H1 (cell line): Measurements from ENCODE around the gene KCNMA1. TPM values are rescaled to one million over a fixed set of nuclear protein-coding genes. Genes with fewer than 3 reads are reported as not detected.

ENCODE experiments used
- CTCF ChIA-PET: fragments of 300-600 bp; sonication (Branson Sonifier 250); formaldehyde crosslinking; loops from one replicate; lab custom pipeline; 2021; ENCODE audit not compliant: partially characterized antibody; lab: Charles Lee
- POLR2A ChIA-PET: fragments of 300-600 bp; sonication (Branson Sonifier 250); formaldehyde crosslinking; loops from one replicate; lab custom pipeline; 2021; ENCODE audit warnings: inconsistent platforms; ENCODE audit not compliant: partially characterized antibody; lab: Charles Lee
- DNase-seq, 2 experiments: peaks; one replicate each; pipeline versions ENCODE4 v3.0.0 to v3.0.0-alpha.2; 2010 to 2022; ENCODE audit warnings: low spot score in 2 of 2, low read depth in 1 of 2, mixed read lengths in 1 of 2
- FAIRE-seq: peaks from 2 replicates; lab custom pipeline; 2011; peaks lifted over from hg19 to GRCh38; lab: Jason Lieb, UNC
- H2AFZ ChIP-seq: 2 replicates; pipeline ENCODE4 v1.8.1; 2012; ENCODE audit warnings: low read length, inconsistent platforms
- H2AK5ac ChIP-seq: 2 replicates; pipeline ENCODE4 v1.6.1; 2013; ENCODE audit warnings: low read depth, low read length
- H2BK120ac ChIP-seq: replicated peaks from 2 replicates; pipeline ENCODE3; 2013; ENCODE audit warnings: low read depth, low read length, inconsistent platforms
- H2BK12ac ChIP-seq: 2 replicates; pipeline ENCODE4 v1.6.1; 2013; ENCODE audit warnings: low read depth, low read length
- H2BK15ac ChIP-seq: 2 replicates; pipeline ENCODE4 v1.6.1; 2013; ENCODE audit warnings: low read length
- H2BK20ac ChIP-seq: 2 replicates; pipeline ENCODE4 v1.6.1; 2013; ENCODE audit warnings: low read length
- H2BK5ac ChIP-seq: 2 replicates; pipeline ENCODE4 v1.6.1; 2013; ENCODE audit warnings: low read depth, low read length
- H3K14ac ChIP-seq: 2 replicates; pipeline ENCODE4 v1.6.1; 2013; ENCODE audit warnings: inconsistent platforms; ENCODE audit not compliant: insufficient read length
- H3K18ac ChIP-seq: 2 replicates; pipeline ENCODE4 v1.6.1; 2013; ENCODE audit warnings: low read length; ENCODE audit errors: extremely low read depth
- H3K23ac ChIP-seq: 2 replicates; pipeline ENCODE4 v1.6.1; 2013; ENCODE audit warnings: inconsistent platforms; ENCODE audit not compliant: insufficient read length
- H3K23me2 ChIP-seq: 2 replicates; pipeline ENCODE4 v1.6.1; 2013; ENCODE audit warnings: low read depth, low read length
- H3K27ac ChIP-seq: 2 replicates; pipeline ENCODE4 v1.6.1; 2011; ENCODE audit warnings: low read depth, low read length, inconsistent platforms
- H3K27me3 ChIP-seq, 4 experiments: replicated peaks in 1 of 4; 1 replicate in 1 of 4; 2 replicates in 3 of 4; pipeline versions ENCODE4 v1.6.1 to v1.8.1; 2011 to 2013; ENCODE audit warnings: low read length in 3 of 4, mild to moderate bottlenecking in 3 of 4, inconsistent platforms in 2 of 4, mixed read lengths in 2 of 4, moderate library complexity in 1 of 4; ENCODE audit not compliant: control insufficient read depth in 3 of 4, insufficient read depth in 3 of 4; ENCODE audit errors: extremely low read depth in 1 of 4
- H3K36me3 ChIP-seq, 4 experiments: 2 replicates each; pipeline versions ENCODE4 v1.6.1 to v1.8.1; 2011 to 2013; ENCODE audit warnings: mild to moderate bottlenecking in 4 of 4, low read length in 3 of 4, moderate library complexity in 2 of 4, control low read depth in 1 of 4, inconsistent platforms in 1 of 4; ENCODE audit not compliant: insufficient read depth in 4 of 4, control insufficient read depth in 2 of 4
- H3K4ac ChIP-seq: replicated peaks from 2 replicates; pipeline ENCODE3; 2013; ENCODE audit warnings: low read length, low read depth, mixed read lengths, inconsistent platforms; ENCODE audit not compliant: insufficient read length
- H3K4me1 ChIP-seq, 4 experiments: replicated peaks in 1 of 4; 1 replicate in 1 of 4; 2 replicates in 3 of 4; pipeline versions ENCODE4 v1.6.1 to v1.8.1; 2011 to 2013; ENCODE audit warnings: low read length in 3 of 4, inconsistent platforms in 2 of 4, mixed read lengths in 1 of 4; ENCODE audit not compliant: insufficient read depth in 4 of 4, control insufficient read depth in 3 of 4
- H3K4me2 ChIP-seq, 2 experiments: 2 replicates each; pipeline versions ENCODE4 v1.6.1 to v1.8.1; 2011 to 2013; ENCODE audit warnings: low read depth in 2 of 2, low read length in 2 of 2, control low read depth in 1 of 2, inconsistent platforms in 1 of 2, mild to moderate bottlenecking in 1 of 2; ENCODE audit not compliant: insufficient read depth in 1 of 2
- H3K4me3 ChIP-seq, 4 experiments: fragments of 200-600, 300-600 bp in 1 of 4; sonication (generic), shearing (Covaris generic), sonication (Bioruptor Twin) in 1 of 4; 2 replicates each; pipeline versions ENCODE4 v1.5.1 to v1.8.1; 2011 to 2016; ENCODE audit warnings: low read length in 4 of 4, low read depth in 3 of 4, control low read depth in 2 of 4, inconsistent platforms in 2 of 4, mild to moderate bottlenecking in 2 of 4, mixed read lengths in 1 of 4, moderate library complexity in 1 of 4; ENCODE audit not compliant: insufficient read depth in 2 of 4; ENCODE audit errors: extremely low read depth in 1 of 4
- H3K56ac ChIP-seq: replicated peaks from 2 replicates; pipeline ENCODE3; 2013; ENCODE audit warnings: low read depth, mild to moderate bottlenecking, mixed read lengths, low read length, inconsistent platforms; ENCODE audit not compliant: insufficient read length
- H3K79me1 ChIP-seq: 2 replicates; pipeline ENCODE4 v1.6.1; 2013; ENCODE audit warnings: low read depth, low read length, control low read depth
- H3K79me2 ChIP-seq, 2 experiments: 2 replicates each; pipeline versions ENCODE4 v1.6.1 to v1.8.1; 2012 to 2013; ENCODE audit warnings: low read length in 2 of 2, mild to moderate bottlenecking in 2 of 2, inconsistent platforms in 1 of 2; ENCODE audit not compliant: insufficient read depth in 2 of 2, control insufficient read depth in 1 of 2
- H3K9ac ChIP-seq, 4 experiments: replicated peaks in 1 of 4; 1 replicate in 1 of 4; 2 replicates in 3 of 4; pipeline versions ENCODE4 v1.6.1 to v1.8.1; 2011 to 2013; ENCODE audit warnings: low read depth in 3 of 4, low read length in 3 of 4, control low read depth in 2 of 4, mild to moderate bottlenecking in 2 of 4, moderate library complexity in 2 of 4, inconsistent platforms in 1 of 4; ENCODE audit errors: extremely low read depth in 1 of 4
- H3K9me3 ChIP-seq, 2 experiments: 2 replicates each; pipeline versions ENCODE4 v1.6.1 to v1.8.1; 2012 to 2013; ENCODE audit warnings: mild to moderate bottlenecking in 2 of 2, moderate library complexity in 2 of 2, control low read depth in 1 of 2, inconsistent platforms in 1 of 2, low read depth in 1 of 2, low read length in 1 of 2, mixed read lengths in 1 of 2; ENCODE audit not compliant: insufficient read depth in 2 of 2
- H4K20me1 ChIP-seq, 2 experiments: replicated peaks in 1 of 2; 2 replicates each; pipeline versions ENCODE3 to v1.8.1; 2011 to 2013; ENCODE audit warnings: inconsistent platforms in 2 of 2, low read length in 2 of 2, mild to moderate bottlenecking in 1 of 2; ENCODE audit not compliant: insufficient read depth in 2 of 2, control insufficient read depth in 1 of 2
- H4K5ac ChIP-seq: 2 replicates; pipeline ENCODE4 v1.6.1; 2013; ENCODE audit warnings: low read length, low read depth, mixed read lengths, inconsistent platforms; ENCODE audit not compliant: insufficient read length
- H4K8ac ChIP-seq: 2 replicates; pipeline ENCODE4 v1.8.0; 2013; ENCODE audit warnings: mild to moderate bottlenecking, moderate library complexity, low read length, inconsistent platforms; ENCODE audit not compliant: insufficient read depth; ENCODE audit errors: extremely low read depth
- H4K91ac ChIP-seq: replicated peaks from 2 replicates; pipeline ENCODE3; 2013; ENCODE audit warnings: low read length, mixed read lengths, inconsistent platforms; ENCODE audit not compliant: insufficient read length
- KDM4A ChIP-seq: IDR thresholded peaks from one replicate; pipeline ENCODE4 v1.7.1; 2012; ENCODE audit warnings: low read depth, mild to moderate bottlenecking, moderate library complexity, low read length, inconsistent platforms; ENCODE audit not compliant: severe bottlenecking
- NRF1 ChIP-seq: IDR thresholded peaks from 2 replicates; pipeline ENCODE4 v1.6.1; 2011; ENCODE audit warnings: mild to moderate bottlenecking, low read depth, low read length, improper control_type of control experiment
- RFX5 ChIP-seq: IDR thresholded peaks from 2 replicates; pipeline ENCODE4 v1.6.1; 2011; ENCODE audit warnings: low read depth, low read length, improper control_type of control experiment, borderline replicate concordance
- SIN3A ChIP-seq, 2 experiments: IDR thresholded peaks in 1 of 2; conservative IDR thresholded peaks in 1 of 2; 2 replicates each; pipeline ENCODE4 v1.6.1; 2011 to 2012; ENCODE audit warnings: low read length in 2 of 2, improper control_type of control experiment in 1 of 2, low read depth in 1 of 2, mild to moderate bottlenecking in 1 of 2
- WGBS, 2 experiments: shearing (Covaris generic) in 1 of 2; methylation state at CpG; one replicate each; pipeline versions ENCODE4 v1.1.6 to v1.1.7; 2013 to 2015; ENCODE audit warnings: low lambda C conversion rate in 2 of 2, mixed read lengths in 2 of 2, inconsistent platforms in 1 of 2, low coverage in 1 of 2, missing lambda C conversion rate in 1 of 2; ENCODE audit not compliant: insufficient replicate concordance in 2 of 2, insufficient coverage in 1 of 2, insufficient read length in 1 of 2; ENCODE audit errors: extremely low coverage in 1 of 2, missing lambda C conversion rate in 1 of 2; 5-methylcytosine and 5-hydroxymethylcytosine counted together
- polyA plus RNA-seq, 7 experiments: library from polyadenylated mRNA; depleted of rRNA in 3 of 7; stranded (reverse) in 5 of 7; unstranded in 2 of 7; fragments of >200 nt in 5 of 7; fragments of 200-250 nt in 2 of 7; gene quantifications; 1 replicate in 5 of 7; 2 replicates in 1 of 7; 4 replicates in 1 of 7; pipeline versions ENCODE4 v1.2.1 to v1.2.3, GENCODE V29; 2011 to 2013; ENCODE audit warnings: missing spikeins in 2 of 7, mixed read lengths in 2 of 7
- total RNA-seq: library from RNA; stranded (reverse); fragmentation: NEBNext Ultra II Directional; extraction: Animal tissue kit (Norgen Biotek cat#: 25700); gene quantifications from 2 replicates; pipeline ENCODE4 v1.2.1, GENCODE V29; 2021

KCNMA1 gene
- total and polyA plus RNA-seq, 2 of the 8 experiments (the other 6 are each of a cell fraction or from before 2014, with no cell fraction given), result 10.2 to 11.1 TPM

GRCh38 chr10:77498829-77499228, 138.8 kb downstream of the KCNMA1 start:
- no peak overlapping the region for H3K18ac ChIP-seq
- H3K4me2 ChIP-seq, result no peak overlapping the region
- no peak overlapping the region for H3K9ac ChIP-seq
- H2BK20ac ChIP-seq, result no peak overlapping the region
- CTCF ChIA-PET, result interaction anchor here (1.6 kb wide), 1 partner anchor 106 kb away, joined by 3 read pairs; no protein-coding TSS in a partner anchor
- FAIRE-seq (no peak), DNase-seq (no peak)
- H3K36me3 ChIP-seq, result no peaks in the 10 kb centered on the region
- no peak overlapping the region for H4K91ac ChIP-seq
- no peaks in the 10 kb centered on the region for H3K79me2 ChIP-seq
- no peak overlapping the region for H4K5ac ChIP-seq
- H4K20me1 ChIP-seq, result peaks cover 0 to 2% of the 10 kb centered on the region in 2 experiments
- no peak overlapping the region for H3K4ac ChIP-seq
- H3K14ac ChIP-seq, result no peak overlapping the region
- H3K23me2 ChIP-seq, result no peaks in the 10 kb centered on the region
- no peaks in the 10 kb centered on the region for H3K27me3 ChIP-seq
- H2AK5ac ChIP-seq, result no peak overlapping the region
- no peak overlapping the region for H3K56ac ChIP-seq
- peaks cover 2 to 4% (median 3%) of the 10 kb centered on the region in 4 experiments; a peak in 3 of 7 replicates for H3K4me1 ChIP-seq
- no peak overlapping the region for H4K8ac ChIP-seq
- H3K4me3 ChIP-seq, result no peak overlapping the region
- H3K23ac ChIP-seq, result no peak overlapping the region
- no peak overlapping the region for H2BK5ac ChIP-seq
- no peak overlapping the region for H2BK120ac ChIP-seq
- 79% methylated on average over 2 of the region's 2 CpGs; no CpG with 5 or more reads in 1 of the 2 experiments for WGBS, 2 experiments
- TF ChIP-seq KDM4A (no peak), RFX5 (no peak), NRF1 (no peak), SIN3A (conservative IDR thresholded peaks at IDR 0.05 in 1 of 2, IDR thresholded peaks at IDR 0.05 in 1 of 2; ENCODE audit: low read depth in 1 of 2, low read length in 2 of 2) (no peak)
- TF ChIP-seq, all 59 proteins: peak for 0
- 0 out of 2 replicates have a peak, but pooled peaks cover 2% of the 10 kb centered on the region for H3K79me1 ChIP-seq
- no peak overlapping the region for H2AFZ ChIP-seq
- no peaks in the 10 kb centered on the region for H3K9me3 ChIP-seq
- POLR2A ChIA-PET, result no interaction called here
- H3K27ac ChIP-seq, result no peak overlapping the region
- no peak overlapping the region for H2BK12ac ChIP-seq
- no peak overlapping the region for H2BK15ac ChIP-seq
